HL-60/S4 (cell line): ENCODE measurements around the gene TBRG4.

ENCODE experiments used
- in situ Hi-C: fragments of 300-500 bp; cut with MboI; formaldehyde crosslinking; loops from 2 replicates; pipeline ENCODE4 v1.14.3; 2022; ENCODE audit warnings: low sequenced_read_pairs

The TBRG4 gene

GRCh38 chr7:45111298-45112223 lies at the start of gene TBRG4:
TBRG4 (minus strand) TSS chr7:45111697; CDS start chr7:45109237, 2,460 bp downstream.
- in situ Hi-C loops: no loop called here

GRCh38 chr7:45161138-45161537 lies 49.6 kb upstream of the TBRG4 start:
- in situ Hi-C loops: loop anchor here (25.0 kb wide), 1 partner anchor 701 kb away; the partner anchor contains the start of gene CCDC201

GRCh38 chr7:45160417-45160881 lies 49.0 kb upstream of the TBRG4 start:
- in situ Hi-C loops: loop anchor here (25.0 kb wide), 1 partner anchor 702 kb away; the partner anchor contains the start of gene CCDC201

- in situ Hi-C loops: loop anchor here (10.0 to 25.0 kb wide), 2 partner anchors 96 to 703 kb away; partner anchors contain the start of gene CCDC201
These were observed 47.8 kb upstream of the TBRG4 start for GRCh38 chr7:45159296-45159695.

GRCh38 chr7:45158471-45158870 lies 47.0 kb upstream of the TBRG4 start:
- in situ Hi-C loops: loop anchor here (10.0 to 25.0 kb wide), 2 partner anchors 96 to 704 kb away; partner anchors contain the start of gene CCDC201

- in situ Hi-C loops: loop anchor here (10.0 to 25.0 kb wide), 2 partner anchors 97 to 704 kb away; partner anchors contain the start of gene CCDC201
These were observed 46.3 kb upstream of the TBRG4 start, which contains the start of gene RAMP3 for GRCh38 chr7:45157653-45158401. RAMP3 (plus strand) TSS chr7:45157791; CDS start chr7:45157829, 38 bp downstream.

- in situ Hi-C loops: loop anchor here (10.0 to 25.0 kb wide), 2 partner anchors 98 to 705 kb away; partner anchors contain the start of gene CCDC201
These were observed 45.8 kb upstream of the TBRG4 start for GRCh38 chr7:45157286-45157652.

GRCh38 chr7:45156516-45157272 lies 45.2 kb upstream of the TBRG4 start:
- in situ Hi-C loops: loop anchor here (10.0 to 25.0 kb wide), 2 partner anchors 98 to 706 kb away; partner anchors contain the start of gene CCDC201

GRCh38 chr7:45155941-45156340 lies 44.4 kb upstream of the TBRG4 start:
- in situ Hi-C loops: loop anchor here (10.0 to 25.0 kb wide), 2 partner anchors 99 to 706 kb away; partner anchors contain the start of gene CCDC201

- in situ Hi-C loops: loop anchor here (10.0 to 25.0 kb wide), 2 partner anchors 99 to 707 kb away; partner anchors contain the start of gene CCDC201
These were observed 43.9 kb upstream of the TBRG4 start for GRCh38 chr7:45155357-45155900.

GRCh38 chr7:45153861-45154260 lies 42.4 kb upstream of the TBRG4 start:
- in situ Hi-C loops: loop anchor here (10.0 to 25.0 kb wide), 2 partner anchors 101 to 708 kb away; partner anchors contain the start of gene CCDC201

- in situ Hi-C loops: loop anchor here (10.0 to 25.0 kb wide), 2 partner anchors 102 to 709 kb away; partner anchors contain the start of gene CCDC201
These were observed 41.7 kb upstream of the TBRG4 start for GRCh38 chr7:45153233-45153632.

- in situ Hi-C loops: loop anchor here (10.0 to 25.0 kb wide), 2 partner anchors 103 to 710 kb away; partner anchors contain the start of gene CCDC201
These were observed 40.5 kb upstream of the TBRG4 start for GRCh38 chr7:45151967-45152366.

GRCh38 chr7:45151131-45151684 lies 39.7 kb upstream of the TBRG4 start:
- in situ Hi-C loops: loop anchor here (10.0 to 25.0 kb wide), 2 partner anchors 104 to 711 kb away; partner anchors contain the start of gene CCDC201

GRCh38 chr7:45150199-45150598 lies 38.7 kb upstream of the TBRG4 start:
- in situ Hi-C loops: loop anchor here (10.0 to 25.0 kb wide), 2 partner anchors 105 to 712 kb away; partner anchors contain the start of gene CCDC201

GRCh38 chr7:45149606-45150005 lies 38.1 kb upstream of the TBRG4 start:
- in situ Hi-C loops: loop anchor here (10.0 to 25.0 kb wide), 3 partner anchors 105 to 713 kb away; partner anchors contain the start of gene CCDC201

GRCh38 chr7:45148653-45148973 lies 37.1 kb upstream of the TBRG4 start:
- in situ Hi-C loops: loop anchor here (25.0 kb wide), 1 partner anchor 286 kb away; no protein-coding TSS in a partner anchor

GRCh38 chr7:45147858-45148652 lies 36.6 kb upstream of the TBRG4 start:
- in situ Hi-C loops: loop anchor here (25.0 kb wide), 1 partner anchor 286 kb away; no protein-coding TSS in a partner anchor
